GM21515 (cell line): ENCODE measurements around the gene FOXP3.

Experiments
- ATAC-seq: cut with Tn5 transposase; IDR thresholded peaks from one replicate; pipeline ENCODE4 v1.9.1; 2021; ENCODE audit not compliant: unreplicated experiment

The FOXP3 gene

DNA sequence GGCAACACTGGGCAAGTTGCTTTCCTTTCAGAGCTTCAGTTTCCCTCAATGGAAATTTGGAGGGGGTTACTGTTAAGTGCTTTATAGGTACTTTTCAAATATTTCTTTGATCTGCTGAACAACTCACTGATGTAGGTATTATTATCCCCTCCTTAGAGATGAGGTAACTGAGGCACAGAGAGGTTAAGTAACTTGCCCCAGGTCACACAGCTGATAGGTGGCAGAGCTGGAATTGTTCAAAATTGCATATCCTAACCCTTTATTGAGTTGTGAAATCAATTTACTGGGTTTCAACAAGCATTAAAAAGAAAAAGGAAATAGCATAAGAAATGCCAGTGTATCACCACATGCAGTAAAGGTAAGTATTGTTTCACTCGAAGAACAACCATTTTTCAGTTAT is 11.7 kb upstream of the FOXP3 start:
- no peak for ATAC-seq

DNA sequence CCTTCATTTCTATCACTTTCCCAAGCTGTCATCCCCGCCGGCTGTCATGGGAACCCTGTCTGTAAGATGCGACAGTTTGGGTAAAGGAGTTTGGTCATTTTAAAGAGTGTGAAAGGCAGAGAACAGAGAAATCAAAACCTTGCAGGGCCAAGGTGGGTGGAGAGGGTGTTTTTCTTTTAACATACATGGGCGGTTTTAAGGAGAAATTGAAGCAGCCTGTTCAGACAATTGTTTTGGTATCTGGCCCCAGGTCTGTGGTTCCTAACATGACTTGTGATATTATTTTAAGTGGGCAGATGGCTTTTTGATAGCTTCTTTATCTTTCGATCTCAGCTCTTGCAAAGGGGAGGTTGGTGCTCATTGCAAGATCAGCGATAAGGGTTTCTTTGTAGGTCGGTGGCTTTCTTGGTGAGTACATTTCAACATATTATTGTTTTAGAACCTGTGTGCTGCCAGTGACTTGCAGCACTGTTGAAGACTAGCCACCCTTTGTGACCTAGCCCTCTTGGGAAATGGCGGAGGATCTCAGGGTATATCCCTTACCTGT is 8.7 kb upstream of the FOXP3 start:
- no peak for ATAC-seq

DNA sequence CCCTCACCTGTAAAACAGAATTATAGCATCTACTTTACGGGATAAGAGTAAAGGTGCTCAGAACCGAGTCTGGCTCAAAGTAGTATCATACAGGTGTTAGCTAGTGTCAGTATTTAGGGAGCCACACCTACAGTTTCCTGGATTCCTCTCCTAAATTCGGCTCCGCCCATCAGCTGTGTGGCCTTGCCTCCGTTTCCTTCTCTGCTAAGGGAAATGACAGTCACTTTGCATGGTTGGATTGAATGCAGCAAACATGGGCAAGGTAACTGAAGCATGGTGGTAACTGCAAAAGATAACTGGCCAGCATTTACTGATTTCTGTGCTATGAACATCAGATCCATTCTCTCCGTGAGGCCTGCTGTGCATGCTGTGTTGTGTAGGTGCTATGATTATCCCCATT is 7.9 kb upstream of the FOXP3 start:
- no peak for ATAC-seq

DNA sequence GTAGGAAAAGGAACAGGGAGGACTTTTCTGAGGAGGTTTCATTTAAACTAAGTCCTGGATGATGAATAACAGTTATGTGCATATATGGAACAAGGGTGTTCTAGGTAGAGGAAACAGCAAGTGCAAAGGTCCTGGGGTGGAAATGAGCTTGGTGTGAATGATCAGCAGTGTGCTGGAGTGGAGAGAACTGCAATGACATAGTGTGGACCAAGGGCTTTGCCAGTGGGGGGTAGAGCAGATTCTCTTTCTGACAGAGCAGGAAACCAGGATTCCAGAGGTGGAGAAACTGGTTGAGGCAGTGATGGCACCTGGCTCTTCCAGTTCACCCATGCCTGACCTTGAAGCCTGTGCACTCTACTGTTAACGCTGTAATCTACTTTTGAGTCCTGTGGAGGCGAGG is 6.8 kb upstream of the FOXP3 start:
- ATAC-seq, result no peak

DNA sequence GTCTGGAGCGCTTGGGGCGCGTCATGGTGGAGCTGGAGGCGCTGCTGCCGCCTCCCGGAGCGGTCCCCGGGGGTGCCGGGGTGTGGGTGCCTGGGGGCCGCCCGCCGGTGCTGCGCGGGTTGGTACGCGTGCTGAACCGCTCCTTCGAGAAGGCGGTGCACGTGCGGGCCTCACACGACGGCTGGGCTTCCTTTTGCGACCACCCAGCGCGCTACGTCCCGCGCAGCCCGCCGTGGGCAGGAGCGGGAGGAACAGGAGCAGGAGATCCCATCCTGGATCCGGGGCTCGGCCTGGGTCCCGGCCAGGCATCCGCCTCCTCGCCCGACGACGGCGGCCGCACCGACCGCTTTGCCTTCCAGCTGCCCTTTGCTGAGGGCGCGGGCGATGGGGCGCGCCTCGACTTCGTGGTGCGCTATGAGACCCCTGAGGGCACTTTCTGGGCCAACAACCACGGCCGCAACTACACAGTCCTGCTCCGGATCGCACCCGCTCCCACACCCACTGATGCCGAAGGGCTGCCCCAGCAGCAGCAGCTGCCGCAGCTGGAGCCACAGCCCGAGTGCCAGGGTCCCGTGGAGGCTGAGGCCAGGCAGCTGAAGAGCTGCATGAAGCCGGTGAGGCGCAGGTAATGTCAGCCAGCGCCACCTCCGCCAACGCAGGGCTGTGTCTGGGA is 5.9 kb upstream of the FOXP3 start:
- ATAC-seq, result no peak

DNA sequence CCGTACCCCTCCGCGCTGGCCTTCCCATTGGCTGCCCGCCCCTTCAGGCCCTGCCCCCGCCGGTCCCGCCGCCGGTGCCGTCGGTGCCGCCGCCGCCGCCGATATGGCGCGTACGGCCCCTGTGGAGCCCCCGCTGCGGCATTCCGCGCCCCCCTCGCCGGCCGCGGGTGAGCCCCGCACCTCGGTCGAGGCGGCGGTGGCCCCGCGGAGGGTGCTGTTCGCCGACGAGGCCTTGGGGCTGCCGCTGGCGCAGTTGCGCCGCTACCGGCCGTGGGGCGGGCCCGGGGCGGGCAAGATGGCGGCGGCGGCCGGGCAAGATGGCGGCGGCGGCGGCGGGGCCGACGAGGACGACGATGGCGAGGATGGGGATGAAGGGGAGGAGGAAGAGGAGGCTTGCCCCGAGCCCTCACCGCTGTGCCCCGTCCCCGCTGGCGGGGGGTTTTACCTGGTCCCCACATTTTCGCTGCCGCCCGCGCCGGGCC is 5.3 kb upstream of the FOXP3 start, which contains the start of gene PPP1R3F:
Gene PPP1R3F, plus strand, starts transcription at position 27 of the 482 bp plus-strand sequence. Its CDS starts 77 bp downstream, at position 104.
- peak; percentile 21 for ATAC-seq

DNA sequence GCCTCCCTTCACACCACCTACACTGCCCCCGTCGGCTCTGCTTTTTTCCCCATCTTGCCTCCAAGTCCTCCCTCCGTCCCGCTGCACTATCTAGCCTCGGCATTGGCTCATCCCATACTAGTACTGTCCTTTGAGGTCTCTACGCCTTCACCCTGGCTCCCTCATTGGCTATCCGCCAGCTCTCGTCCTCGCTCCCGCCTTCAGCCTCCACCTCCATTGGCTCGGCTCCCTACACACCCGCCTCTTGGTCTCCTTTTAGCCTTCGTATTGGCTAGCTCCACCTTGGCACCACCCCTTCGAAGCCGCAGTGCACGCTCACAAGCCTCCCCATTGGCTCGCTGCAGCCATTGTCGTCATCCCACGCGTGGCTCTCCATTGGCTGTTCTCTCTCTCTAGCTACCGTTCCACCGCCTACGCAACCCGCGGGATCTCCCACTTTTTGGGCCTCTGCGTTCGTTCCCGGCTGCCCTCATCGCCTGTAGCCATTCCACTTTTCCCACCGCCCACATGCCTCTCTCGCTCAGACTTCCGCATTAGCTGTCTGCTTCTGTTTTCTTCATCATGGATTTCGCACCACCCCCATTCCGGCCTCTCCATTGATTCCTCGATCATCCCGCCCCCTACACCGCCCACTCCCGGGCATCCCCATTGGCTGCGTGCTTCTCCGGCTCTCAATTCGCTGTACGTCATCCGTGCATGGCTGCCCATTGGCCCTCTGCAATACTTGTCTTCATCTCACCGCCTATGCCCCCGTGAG is 4.7 kb upstream of the FOXP3 start:
- ATAC-seq, result peak; percentile 84

DNA sequence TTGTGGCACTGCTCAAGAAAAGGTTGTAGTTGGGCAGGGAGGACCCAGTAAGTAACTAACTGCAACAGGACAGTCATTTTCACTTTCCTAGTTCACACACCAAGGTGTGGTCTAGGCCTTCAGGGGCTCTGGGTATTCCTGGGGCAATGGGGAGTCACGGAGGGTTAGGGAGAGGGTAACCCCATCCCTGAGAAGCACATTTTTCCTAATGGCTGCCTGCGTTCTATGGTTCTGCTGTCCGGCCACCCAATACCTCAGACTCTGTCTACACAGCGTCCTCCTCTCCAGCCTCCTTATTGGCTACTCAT is 4.1 kb upstream of the FOXP3 start:
- ATAC-seq, result no peak

DNA sequence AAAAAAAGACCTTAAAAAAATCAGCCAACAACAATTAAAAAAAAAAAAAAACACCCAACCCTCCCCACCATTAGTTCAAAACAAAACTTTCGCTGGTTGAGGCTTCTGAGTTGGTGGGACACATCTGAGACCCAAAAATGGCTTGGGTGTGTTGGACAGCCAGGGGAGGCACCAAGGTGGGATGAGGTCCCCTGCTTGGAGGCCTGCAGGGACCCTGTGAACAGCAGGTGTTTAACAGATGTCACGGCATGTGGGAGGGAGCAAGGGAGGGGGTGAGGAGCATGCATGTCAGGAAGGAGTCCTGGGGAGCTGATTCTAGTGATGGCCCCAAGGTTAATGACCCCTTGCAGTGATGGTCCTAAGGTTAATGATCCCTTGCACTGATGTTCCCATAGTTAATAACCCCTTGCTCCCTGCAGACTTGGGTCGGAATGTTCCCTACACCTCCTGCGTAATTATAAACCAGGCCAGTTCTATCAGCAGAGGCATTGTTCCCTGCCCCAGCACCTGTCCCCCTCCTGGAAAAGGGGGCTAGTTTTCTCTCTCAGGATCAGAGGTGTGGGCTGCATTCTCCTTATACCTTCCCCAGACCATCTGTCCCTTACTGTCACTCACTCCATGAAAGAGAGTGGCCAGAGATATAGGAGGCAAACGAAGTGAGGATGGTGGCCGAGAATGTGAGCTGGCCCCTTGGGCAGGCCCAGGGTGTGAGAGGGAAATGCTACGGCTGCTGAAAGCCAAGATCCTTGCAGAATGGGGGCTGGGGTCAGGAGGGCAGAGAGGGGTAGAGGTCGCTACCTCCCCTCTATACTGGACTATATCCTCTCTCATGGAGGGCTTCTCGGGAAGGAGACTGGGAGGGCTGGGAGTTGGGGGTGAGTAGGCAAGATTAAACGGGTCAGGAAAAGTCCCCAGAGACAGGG is 2.3 kb upstream of the FOXP3 start:
- no peak for ATAC-seq

DNA sequence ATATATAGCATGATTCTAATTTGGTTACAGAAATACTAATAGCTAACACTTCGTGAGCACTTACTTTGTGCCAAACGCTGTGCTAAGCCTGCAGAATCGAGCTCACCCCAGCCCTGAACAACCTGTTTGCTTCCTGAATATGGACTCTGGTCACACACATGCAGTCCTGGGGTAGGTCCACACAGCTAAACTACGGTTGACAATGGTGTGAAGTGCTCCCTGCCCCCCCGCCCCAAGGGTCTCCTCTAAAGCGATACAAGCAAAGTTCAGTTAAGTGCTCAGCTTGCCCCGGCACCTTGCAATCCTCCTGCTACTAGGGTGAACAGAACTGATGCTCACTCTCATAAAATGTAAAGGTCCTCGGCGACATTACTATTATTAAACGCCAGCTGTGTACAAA is 879 bp downstream of the FOXP3 start:
- ATAC-seq, result no peak

DNA sequence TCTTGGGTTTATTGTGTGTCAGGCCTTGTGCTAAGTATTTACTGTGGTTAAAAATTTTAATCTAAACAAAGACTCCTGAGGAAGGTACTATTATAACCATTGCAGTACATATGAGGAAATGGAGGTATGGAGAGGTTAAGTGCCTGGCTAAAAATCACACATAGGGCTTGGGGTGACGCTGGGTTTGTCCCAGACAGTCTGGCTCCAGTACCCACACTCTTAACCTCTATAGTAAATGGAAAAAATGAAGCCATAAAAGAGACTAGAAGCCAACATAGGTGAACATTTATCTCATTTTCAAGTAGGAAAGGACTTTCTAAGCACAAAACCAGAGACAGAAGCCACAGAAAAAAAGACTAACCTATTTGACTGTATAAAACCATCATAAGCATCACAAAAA is 1.9 kb downstream of the FOXP3 start:
- no peak for ATAC-seq

DNA sequence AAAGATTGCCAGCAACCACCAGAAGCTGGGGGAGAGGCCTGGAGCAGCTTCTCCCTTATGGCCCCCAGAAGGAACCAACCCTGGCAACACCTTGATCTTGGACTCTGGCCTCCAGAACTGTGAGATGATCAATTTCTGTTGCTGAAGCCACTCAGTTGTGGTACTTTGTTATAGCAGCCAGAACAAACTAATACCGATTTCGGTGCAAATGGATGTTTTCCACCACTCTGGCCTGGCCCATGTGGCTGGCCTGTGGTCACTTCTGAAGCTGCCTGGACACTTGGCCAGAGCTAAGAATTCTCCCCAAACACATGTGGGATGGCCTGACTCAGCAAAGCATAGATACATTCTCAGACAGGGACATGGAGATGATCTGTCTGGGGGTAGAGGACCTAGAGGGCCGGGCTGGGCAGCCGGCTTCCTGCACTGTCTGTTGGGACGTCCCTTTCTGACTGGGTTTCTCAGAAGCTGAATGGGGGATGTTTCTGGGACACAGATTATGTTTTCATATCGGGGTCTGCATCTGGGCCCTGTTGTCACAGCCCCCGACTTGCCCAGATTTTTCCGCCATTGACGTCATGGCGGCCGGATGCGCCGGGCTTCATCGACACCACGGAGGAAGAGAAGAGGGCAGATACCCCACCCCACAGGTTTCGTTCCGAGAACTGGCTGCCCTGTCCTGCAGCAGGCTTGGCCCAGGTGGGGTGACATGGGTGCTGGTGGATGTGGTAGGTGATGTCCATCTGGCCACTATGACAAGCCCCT is 4.1 kb downstream of the FOXP3 start:
- ATAC-seq, result no peak

DNA sequence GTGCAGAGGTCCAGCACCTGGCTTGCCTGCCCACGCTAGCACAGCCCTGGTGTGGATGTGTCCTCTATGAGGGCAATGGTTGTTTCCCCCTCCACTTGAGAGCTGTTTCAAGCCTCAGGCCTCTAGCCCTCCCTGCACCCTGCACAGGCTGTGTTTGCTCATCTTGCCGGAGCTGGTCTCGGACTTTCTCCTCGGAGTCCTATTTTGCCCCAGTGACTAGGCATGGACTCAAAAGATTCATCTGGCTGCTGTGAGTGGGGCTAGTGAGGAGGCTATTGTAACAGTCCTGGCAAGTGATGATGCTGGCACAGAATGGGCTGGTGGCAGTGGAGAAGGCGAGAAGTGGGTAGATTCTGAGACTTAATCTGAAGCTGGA is 5.8 kb downstream of the FOXP3 start:
- no peak for ATAC-seq

DNA sequence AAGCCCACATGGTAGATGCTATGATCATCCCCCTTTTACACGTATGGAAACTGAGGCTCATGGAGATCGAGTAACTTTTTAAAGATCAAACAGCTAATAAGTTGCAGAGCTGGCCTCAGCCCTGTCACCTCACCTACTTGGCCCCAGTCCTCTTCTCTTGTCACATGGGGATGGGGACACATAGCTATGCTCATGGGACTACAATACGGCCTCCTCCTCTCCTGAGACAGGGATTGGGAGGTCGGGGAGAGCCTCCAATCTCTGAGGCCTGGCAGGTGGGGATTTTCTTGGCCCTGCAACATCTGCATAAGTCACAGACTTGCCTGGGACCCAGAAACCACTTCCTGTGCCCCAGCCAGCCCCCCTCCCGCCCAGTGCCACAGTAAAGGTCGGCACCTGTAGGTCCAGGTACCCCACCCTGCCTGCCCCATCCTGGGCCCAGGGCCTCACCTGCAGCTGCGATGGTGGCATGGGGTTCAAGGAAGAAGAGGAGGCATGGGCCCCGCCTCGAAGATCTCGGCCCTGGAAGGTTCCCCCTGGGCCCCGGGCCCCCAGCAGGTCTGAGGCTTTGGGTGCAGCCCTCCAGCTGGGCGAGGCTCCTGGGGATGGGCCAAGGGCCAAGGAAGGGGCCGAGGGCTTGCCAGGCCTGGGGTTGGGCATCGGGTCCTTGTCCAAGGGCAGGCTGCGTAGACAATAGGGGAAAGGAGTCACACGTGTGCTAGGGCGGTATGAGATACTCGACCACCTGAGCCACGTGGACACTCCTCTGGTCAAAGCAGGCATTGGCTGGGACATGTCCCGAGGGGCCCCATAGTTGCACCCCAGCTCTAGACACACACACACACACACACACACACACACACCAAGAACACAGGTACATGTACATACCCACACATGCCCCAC is 6.4 kb downstream of the FOXP3 start:
- ATAC-seq, result no peak

DNA sequence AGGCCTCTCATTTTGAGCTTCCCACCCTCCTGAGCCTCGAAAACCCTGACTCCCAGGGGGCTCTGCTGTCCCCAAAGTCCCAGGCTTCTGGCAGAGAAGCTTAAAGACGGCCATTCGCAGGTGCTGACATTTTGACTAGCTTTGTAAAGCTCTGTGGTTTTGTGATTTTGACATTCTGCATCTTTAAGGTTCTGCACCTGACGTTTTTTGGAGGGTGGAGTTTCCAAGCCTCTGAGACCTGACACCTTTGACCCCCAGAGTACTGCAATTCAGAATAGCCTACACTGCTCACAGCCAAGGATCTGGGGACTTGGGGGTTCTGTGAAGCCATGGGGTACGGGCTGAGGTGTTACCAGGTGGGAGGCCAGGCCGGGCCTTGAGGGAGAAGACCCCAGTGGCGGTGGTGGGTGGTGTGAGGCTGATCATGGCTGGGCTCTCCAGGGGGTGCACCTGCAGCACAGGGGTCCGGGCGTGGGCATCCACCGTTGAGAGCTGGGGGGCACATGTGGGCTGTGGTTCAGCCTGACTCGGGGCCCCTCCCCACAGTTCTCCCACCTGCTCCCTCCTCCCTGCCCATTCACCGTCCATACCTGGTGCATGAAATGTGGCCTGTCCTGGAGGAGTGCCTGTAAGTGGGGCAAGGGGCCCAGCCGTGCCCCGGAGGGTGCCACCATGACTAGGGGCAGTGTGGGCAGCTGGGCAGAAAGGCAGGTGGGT is 7.3 kb downstream of the FOXP3 start:
- ATAC-seq, result no peak

DNA sequence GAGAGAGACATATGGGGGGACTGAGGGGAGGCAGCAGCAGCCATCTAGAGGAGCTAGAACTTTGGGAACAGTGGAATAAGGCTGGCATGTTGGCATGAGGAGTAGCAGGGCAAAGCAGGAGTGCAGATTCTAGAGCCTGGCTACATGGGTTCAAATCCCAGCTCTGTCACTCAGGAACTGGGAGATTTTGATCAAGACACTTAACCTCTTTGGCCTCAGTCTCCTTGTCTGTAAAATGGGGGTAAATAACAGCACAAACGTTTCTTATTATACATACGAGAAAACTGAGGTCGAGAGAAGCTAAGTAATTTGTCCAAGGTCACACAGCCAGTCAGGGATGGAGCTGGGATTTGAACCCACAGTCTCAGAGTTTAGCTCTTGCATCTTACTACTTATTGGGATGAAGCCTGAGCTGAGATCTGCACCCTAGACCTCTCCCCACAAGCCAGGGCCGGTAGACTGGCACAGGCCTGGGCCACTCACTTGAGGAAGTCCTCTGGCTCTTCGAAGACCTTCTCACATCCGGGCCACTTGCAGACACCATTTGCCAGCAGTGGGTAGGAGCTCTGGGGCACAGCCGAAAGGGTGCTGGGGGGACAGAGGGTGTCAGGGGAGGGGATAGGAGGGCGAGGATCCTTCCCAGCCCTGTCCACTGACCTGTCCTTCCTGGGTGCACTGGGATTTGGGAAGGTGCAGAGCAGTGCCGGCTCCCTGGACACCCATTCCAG is 8.1 kb downstream of the FOXP3 start:
- ATAC-seq, result no peak

DNA sequence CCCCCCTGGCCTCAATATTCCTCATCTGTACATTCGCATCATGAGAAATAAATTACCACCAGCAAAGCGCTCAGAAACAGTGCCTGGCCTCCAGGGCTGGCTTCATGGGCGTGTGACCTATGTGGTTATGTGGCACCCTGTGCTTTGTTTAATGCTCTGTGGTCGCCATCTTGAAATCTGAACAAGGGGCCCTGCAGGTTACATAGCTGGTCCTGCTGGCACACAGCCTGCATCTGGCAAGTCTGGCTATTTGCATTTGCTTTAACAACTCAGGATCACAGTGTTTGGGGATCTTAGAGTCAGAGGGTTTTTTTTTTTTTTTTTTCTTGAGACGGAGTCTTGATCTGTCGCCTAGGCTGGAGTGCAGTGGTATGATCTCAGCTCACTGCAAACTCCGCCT is 9.9 kb downstream of the FOXP3 start:
- no peak for ATAC-seq

DNA sequence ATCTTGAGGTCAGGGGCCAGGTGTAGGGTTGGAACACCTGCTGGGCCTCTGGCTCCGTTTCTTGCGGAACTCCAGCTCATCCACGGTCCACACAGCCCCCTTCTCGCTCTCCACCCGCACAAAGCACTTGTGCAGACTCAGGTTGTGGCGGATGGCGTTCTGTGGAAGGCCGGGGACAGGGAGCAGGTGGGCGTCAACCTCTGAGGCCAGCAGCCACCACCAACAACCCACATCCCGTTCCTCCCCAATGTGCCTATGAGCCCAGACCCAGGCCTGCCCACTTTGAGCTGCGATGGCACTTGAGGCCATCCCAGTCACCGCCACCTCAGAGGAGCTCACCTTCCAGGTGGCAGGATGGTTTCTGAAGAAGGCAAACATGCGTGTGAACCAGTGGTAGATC is 13.2 kb downstream of the FOXP3 start:
- ATAC-seq, result no peak
